ENCODE results near the gene CCDC126.

- no peak for TF ChIP-seq CTCF (tag by site-specific recombination; IDR thresholded peaks at IDR 0.05)
- TF ChIP-seq GLI4 (tag by site-specific recombination; IDR thresholded peaks at IDR 0.05), result no peak
- TF ChIP-seq MZF1 (tag by site-specific recombination; IDR thresholded peaks at IDR 0.05; ENCODE audit: borderline replicate concordance), result no peak
- no peak for TF ChIP-seq SP3 (tag by site-specific recombination; IDR thresholded peaks at IDR 0.05)
- TF ChIP-seq ZNF837 (tag by site-specific recombination; IDR thresholded peaks at IDR 0.05), result no peak
Measured at GRCh38 chr7:23593706-23594105, 3.5 kb upstream of the CCDC126 start.
